ENCODE data around the gene CD58. TPM values are rescaled to one million over a fixed set of nuclear protein-coding genes. Genes with fewer than 3 reads are reported as not detected.

Gene CD58
- polyA plus RNA-seq, 1 of the 3 experiments (the other 2 are of a cell fraction) = 18.1 TPM

DNA sequence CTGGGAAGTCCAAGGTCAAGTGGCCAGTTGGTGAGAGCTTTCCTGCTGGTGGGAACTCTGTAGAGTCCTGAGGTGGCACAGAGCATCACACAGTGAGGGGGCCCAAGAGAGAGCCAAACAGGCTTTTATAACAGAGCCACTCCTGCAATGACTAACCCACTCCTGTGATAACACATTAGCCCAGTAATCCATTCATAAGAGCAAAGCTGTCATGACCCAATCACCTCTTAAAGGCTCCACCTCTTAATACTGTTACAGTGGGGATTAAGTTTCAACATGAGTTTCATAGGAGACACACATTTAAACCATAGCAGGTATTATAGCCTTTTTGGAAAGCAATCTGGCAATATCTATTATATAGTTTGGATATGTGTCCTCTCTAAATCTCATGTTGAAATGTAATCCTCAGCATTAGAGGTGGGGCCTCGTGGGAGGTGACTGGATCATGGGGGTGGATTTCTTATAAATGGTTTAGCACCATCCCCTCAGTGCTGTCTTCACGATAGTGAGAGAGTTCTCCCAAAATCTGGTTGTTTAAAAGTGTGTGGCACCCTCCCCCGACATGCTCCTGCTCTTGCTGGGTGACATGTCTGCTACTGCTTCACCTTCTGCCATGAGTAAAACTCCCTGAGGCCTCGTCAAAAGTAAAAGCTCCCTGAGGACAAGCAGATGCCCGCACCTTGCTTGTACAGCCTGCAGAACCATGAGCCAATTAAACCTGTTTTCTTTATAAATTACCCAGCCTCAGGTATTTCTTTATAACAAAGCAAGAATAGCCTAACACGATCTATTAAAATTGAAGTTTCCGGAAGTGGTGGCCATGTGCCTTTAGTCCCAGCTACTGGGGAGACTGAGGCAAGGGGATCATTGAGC is 64.5 kb downstream of the CD58 start (continued):
- no peak for TF ChIP-seq TAF1 (IDR thresholded peaks at IDR 0.05; ENCODE audit: borderline replicate concordance, low read depth, low read length)

- peaks cover 7 to 21% of the 10 kb centered on the region in 2 experiments; a peak in 3 of 4 replicates for H3K4me1 ChIP-seq (ENCODE audit: control insufficient read depth in 1 of 2, insufficient read depth in 2 of 2, low read depth in 1 of 2, low read length in 1 of 2)
- H3K36me3 ChIP-seq (replicated peaks in 1 of 2; ENCODE audit: control insufficient read depth in 1 of 2, insufficient read depth in 2 of 2, low read length in 1 of 2) = no peaks in the 10 kb centered on the region
- H3K79me2 ChIP-seq (ENCODE audit: insufficient read depth) = no peaks in the 10 kb centered on the region
- no peaks in the 10 kb centered on the region for H3K9me2 ChIP-seq
- peaks cover 19% of the 10 kb centered on the region for H3F3A ChIP-seq (replicated peaks; ENCODE audit: insufficient read depth)
- no peak for DNase-seq
- no peaks in the 10 kb centered on the region for H3K9me3 ChIP-seq
- 94% methylated on average over 6 of the region's 8 CpGs for WGBS (ENCODE audit: low lambda C conversion rate)
- peak; percentile 43; the same call in 1 of the 2 replicates for TF ChIP-seq JUND (IDR thresholded peaks at IDR 0.05)
- no peak for TF ChIP-seq NRF1 (IDR thresholded peaks at IDR 0.05; ENCODE audit: low read depth, low read length)
- TF ChIP-seq ZBTB33 (IDR thresholded peaks at IDR 0.05; ENCODE audit: borderline replicate concordance, low read depth) = no peak
- peak; percentile 31; the same call in 1 of the 2 replicates for TF ChIP-seq PBX3 (IDR thresholded peaks at IDR 0.05)
- TF ChIP-seq, protein P1, sequence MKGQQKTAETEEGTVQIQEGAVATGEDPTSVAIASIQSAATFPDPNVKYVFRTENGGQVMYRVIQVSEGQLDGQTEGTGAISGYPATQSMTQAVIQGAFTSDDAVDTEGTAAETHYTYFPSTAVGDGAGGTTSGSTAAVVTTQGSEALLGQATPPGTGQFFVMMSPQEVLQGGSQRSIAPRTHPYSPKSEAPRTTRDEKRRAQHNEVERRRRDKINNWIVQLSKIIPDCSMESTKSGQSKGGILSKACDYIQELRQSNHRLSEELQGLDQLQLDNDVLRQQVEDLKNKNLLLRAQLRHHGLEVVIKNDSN (IDR thresholded peaks at IDR 0.05; ENCODE audit: borderline replicate concordance, low read depth) = no peak
- peak; percentile 45; the same call in 1 of the 2 replicates for TF ChIP-seq FOSL2 (IDR thresholded peaks at IDR 0.05; ENCODE audit: borderline replicate concordance, low read depth)
- no peak for TF ChIP-seq YY1 (IDR thresholded peaks at IDR 0.05; ENCODE audit: low read depth)
- no peak overlapping the region for H3K4me2 ChIP-seq
- peak overlapping the region; percentile 28; the same call in 1 of the 2 replicates for H3K9ac ChIP-seq
- H3K27ac ChIP-seq (ENCODE audit: low read depth in 2 of 2, low read length in 1 of 2) = peak overlapping the region in 1 of 2 experiments; percentile 50; a peak in 3 of 4 replicates
- H3K4me3 ChIP-seq (ENCODE audit: low read depth in 2 of 2, low read length in 1 of 2) = no peak overlapping the region
- no peaks in the 10 kb centered on the region for H4K20me1 ChIP-seq (ENCODE audit: insufficient read depth)
- H2AFZ ChIP-seq (ENCODE audit: low read depth) = peak overlapping the region; percentile 42; the same call in 1 of the 2 replicates
- ChIA-PET CTCF (interaction anchor here (1.4 to 29.6 kb wide), 3 partner anchors 12 to 358 kb away, joined by 3 to 1099 read pairs (median 237); no protein-coding TSS in a partner anchor), POLR2A (no interaction called here)
- H3K27me3 ChIP-seq (ENCODE audit: insufficient read depth) = no peaks in the 10 kb centered on the region
These were observed 66.3 kb downstream of the CD58 start for GRCh38 chr1:116504308-116505156.
